Neutrophil (primary cell): ENCODE data around the gene GNS.
A peak's percentile ranks its signal among the peaks of the same experiment; 100 is the strongest.

Source experiments
- H3K27ac ChIP-seq: fragments of 200-600 bp; sonication (generic); 2 replicates; pipeline ENCODE4 v1.5.1; 2016; ENCODE audit warnings: mild to moderate bottlenecking, moderate library complexity
- H3K27me3 ChIP-seq: fragments of 200-600 bp; sonication (generic); 2 replicates; pipeline ENCODE4 v1.6.0; 2016; ENCODE audit warnings: mild to moderate bottlenecking
- H3K36me3 ChIP-seq: fragments of 200-600 bp; sonication (generic); 2 replicates; pipeline ENCODE4 v1.5.1; 2017
- H3K4me1 ChIP-seq, 2 experiments: fragments of 200-600 bp in 1 of 2; sonication (generic) in 1 of 2; 1 replicate in 1 of 2; 2 replicates in 1 of 2; pipeline versions ENCODE4 v1.5.1 to v1.6.1; 2013 to 2016; ENCODE audit warnings: low read depth in 1 of 2, low read length in 1 of 2, mild to moderate bottlenecking in 1 of 2, moderate library complexity in 1 of 2; ENCODE audit not compliant: control insufficient read depth in 1 of 2, insufficient read depth in 1 of 2
- H3K4me3 ChIP-seq, 2 experiments: fragments of 200-600 bp in 1 of 2; sonication (generic) in 1 of 2; 1 replicate in 1 of 2; 2 replicates in 1 of 2; pipeline ENCODE4 v1.5.1; 2013 to 2016; ENCODE audit warnings: low read depth in 1 of 2, low read length in 1 of 2, mild to moderate bottlenecking in 1 of 2, moderate library complexity in 1 of 2
- H3K9me3 ChIP-seq: fragments of 200-600 bp; sonication (generic); 2 replicates; pipeline ENCODE4 v1.5.1; 2016
- TF ChIP-seq, protein P1 (sequence below): fragments of 200-600 bp; sonication (generic); IDR thresholded peaks from 2 replicates; pipeline ENCODE4 v1.5.1; 2016; ENCODE audit warnings: antibody characterized with exemption

GNS gene

DNA sequence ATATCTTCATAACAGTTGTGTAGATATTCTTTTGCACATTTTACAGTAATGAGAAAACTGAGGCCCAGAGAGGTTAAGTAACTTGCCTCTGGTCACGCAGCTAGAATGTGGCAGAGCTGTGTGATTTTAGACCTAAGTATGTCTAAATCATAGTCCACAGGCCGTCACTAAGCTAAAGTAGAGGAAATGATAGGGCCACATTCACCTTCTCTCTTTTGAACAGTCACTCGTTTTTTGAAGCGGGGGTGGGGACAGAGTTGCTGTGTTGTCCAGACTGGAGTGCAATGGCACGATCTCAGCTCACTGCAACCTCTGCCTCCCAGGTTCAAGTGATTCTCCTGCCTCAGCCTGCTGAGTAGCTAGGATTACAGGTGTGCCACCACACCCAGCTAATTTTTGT is 80.4 kb downstream of the GNS start:
- TF ChIP-seq, protein P1, sequence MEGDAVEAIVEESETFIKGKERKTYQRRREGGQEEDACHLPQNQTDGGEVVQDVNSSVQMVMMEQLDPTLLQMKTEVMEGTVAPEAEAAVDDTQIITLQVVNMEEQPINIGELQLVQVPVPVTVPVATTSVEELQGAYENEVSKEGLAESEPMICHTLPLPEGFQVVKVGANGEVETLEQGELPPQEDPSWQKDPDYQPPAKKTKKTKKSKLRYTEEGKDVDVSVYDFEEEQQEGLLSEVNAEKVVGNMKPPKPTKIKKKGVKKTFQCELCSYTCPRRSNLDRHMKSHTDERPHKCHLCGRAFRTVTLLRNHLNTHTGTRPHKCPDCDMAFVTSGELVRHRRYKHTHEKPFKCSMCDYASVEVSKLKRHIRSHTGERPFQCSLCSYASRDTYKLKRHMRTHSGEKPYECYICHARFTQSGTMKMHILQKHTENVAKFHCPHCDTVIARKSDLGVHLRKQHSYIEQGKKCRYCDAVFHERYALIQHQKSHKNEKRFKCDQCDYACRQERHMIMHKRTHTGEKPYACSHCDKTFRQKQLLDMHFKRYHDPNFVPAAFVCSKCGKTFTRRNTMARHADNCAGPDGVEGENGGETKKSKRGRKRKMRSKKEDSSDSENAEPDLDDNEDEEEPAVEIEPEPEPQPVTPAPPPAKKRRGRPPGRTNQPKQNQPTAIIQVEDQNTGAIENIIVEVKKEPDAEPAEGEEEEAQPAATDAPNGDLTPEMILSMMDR: no peak
- Histone ChIP-seq H3K4me3 (peak overlapping the region in 1 of 2 experiments; percentile 31), H3K36me3 (peaks cover 4% of the 10 kb centered on the region), H3K27me3 (no peaks in the 10 kb centered on the region), H3K9me3 (no peaks in the 10 kb centered on the region), H3K4me1 (peaks cover 97 to 98% of the 10 kb centered on the region in 2 experiments), H3K27ac (peak overlapping the region; percentile 94)

DNA sequence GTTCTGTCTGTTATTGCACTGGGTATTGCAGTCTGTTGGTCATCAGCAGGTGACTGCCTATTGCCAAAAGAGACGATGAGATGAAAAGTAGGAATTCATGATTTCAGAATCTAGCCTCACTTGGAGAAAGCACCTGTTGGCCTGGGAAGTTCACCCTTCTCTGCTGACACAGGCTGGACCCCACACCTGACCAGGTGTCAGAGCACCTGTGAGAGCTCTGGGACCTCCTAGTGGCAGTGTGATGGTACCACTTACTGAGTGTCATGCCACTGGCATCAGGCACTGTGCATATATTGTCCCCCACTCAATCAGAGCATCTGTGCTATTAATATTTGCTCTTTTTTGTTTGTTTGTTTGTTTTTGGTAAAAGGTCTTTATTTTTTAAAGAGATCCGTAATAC is 81.0 kb downstream of the GNS start:
- H3K27me3 ChIP-seq: no peaks in the 10 kb centered on the region
- TF ChIP-seq, protein P1: no peak
- H3K4me1 ChIP-seq: peaks cover 97 to 98% of the 10 kb centered on the region in 2 experiments
- peak overlapping the region in 1 of 2 experiments; percentile 31 for H3K4me3 ChIP-seq
- H3K36me3 ChIP-seq: peaks cover 4% of the 10 kb centered on the region
- H3K9me3 ChIP-seq: no peaks in the 10 kb centered on the region
- peak overlapping the region; percentile 94 for H3K27ac ChIP-seq

DNA sequence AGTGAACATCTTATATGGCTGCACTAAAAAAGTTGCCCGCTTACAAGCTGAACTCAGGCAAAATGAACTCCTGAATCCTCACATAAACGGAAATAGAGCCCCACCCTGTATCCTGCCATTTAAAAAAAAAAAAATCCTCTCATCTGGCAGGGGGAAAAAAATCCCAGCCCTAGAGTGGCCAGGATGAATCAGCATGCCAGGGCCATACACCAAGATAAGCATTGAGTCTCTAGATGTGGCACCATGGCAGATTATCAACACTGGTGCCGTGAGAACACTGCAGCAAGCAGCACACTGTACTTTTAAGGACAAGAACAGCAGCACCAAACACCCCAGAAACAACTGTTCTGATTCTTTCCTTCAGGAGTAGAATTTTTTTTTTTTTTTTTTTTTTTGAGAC is 83.4 kb downstream of the GNS start:
- H3K27ac ChIP-seq: peak overlapping the region; percentile 53
- peaks cover 97 to 98% of the 10 kb centered on the region in 2 experiments for H3K4me1 ChIP-seq
- H3K4me3 ChIP-seq: no peak overlapping the region
- peaks cover 4% of the 10 kb centered on the region for H3K36me3 ChIP-seq
- TF ChIP-seq, protein P1: no peak
- H3K9me3 ChIP-seq: no peaks in the 10 kb centered on the region
- no peaks in the 10 kb centered on the region for H3K27me3 ChIP-seq

- no peaks in the 10 kb centered on the region for H3K9me3 ChIP-seq
- peaks cover 4% of the 10 kb centered on the region for H3K36me3 ChIP-seq
- H3K27ac ChIP-seq: peak overlapping the region; percentile 64
- H3K4me3 ChIP-seq: no peak overlapping the region
- no peaks in the 10 kb centered on the region for H3K27me3 ChIP-seq
- peaks cover 97 to 98% of the 10 kb centered on the region in 2 experiments for H3K4me1 ChIP-seq
- TF ChIP-seq, protein P1: no peak
Observed at GRCh38 chr12:64674367-64674922, 84.8 kb downstream of the GNS start.

- H3K4me1 ChIP-seq: peaks cover 97 to 98% of the 10 kb centered on the region in 2 experiments
- no peak overlapping the region for H3K4me3 ChIP-seq
Observed at GRCh38 chr12:64673490-64674169, 85.6 kb downstream of the GNS start.

More at GRCh38 chr12:64673490-64674169, 85.6 kb downstream of the GNS start:
- peak overlapping the region; percentile 64 for H3K27ac ChIP-seq
- TF ChIP-seq, protein P1: no peak
- peaks cover 4% of the 10 kb centered on the region for H3K36me3 ChIP-seq
- H3K9me3 ChIP-seq: no peaks in the 10 kb centered on the region
- H3K27me3 ChIP-seq: no peaks in the 10 kb centered on the region
